IMR-90 (cell line): Measurements from ENCODE around the gene SEMA4B. TPM values are rescaled to one million over a fixed set of nuclear protein-coding genes. Genes with fewer than 3 reads are reported as not detected.

Source experiments
- ATAC-seq: fragments of 200-7000 bp; cut with Tn5 transposase; 2 replicates; pipeline ENCODE4 v1.9.1; 2020; ENCODE audit warnings: low read depth, mild to moderate bottlenecking, moderate library complexity
- BruUV-seq: library from RNA; stranded (reverse); fragments of 400-500 nt; replicated peaks from 2 replicates; lab custom pipeline; 2021; lab: Mats Ljungman, UMichigan
- CTCF ChIA-PET: fragments of 300-600 bp; formaldehyde crosslinking; extraction: SDS; loops from one replicate; lab custom pipeline; 2021; ENCODE audit warnings: antibody characterized with exemption; lab: Yijun Ruan, JAX
- POLR2A ChIA-PET: fragments of 300-600 bp; sonication (Branson Sonifier 250); formaldehyde crosslinking; loops from one replicate; lab custom pipeline; 2022; ENCODE audit warnings: antibody characterized with exemption; ENCODE audit not compliant: unreplicated experiment; lab: Charles Lee
- DNase-seq: peaks from one replicate; pipeline ENCODE4 v3.0.0; 2013
- H2AFZ ChIP-seq: replicated peaks from 2 replicates; pipeline ENCODE3; 2013; ENCODE audit warnings: low read length, mild to moderate bottlenecking; ENCODE audit not compliant: poor library complexity
- H2AK5ac ChIP-seq: 2 replicates; pipeline ENCODE4 v1.6.1; 2013; ENCODE audit warnings: low read depth, low read length, inconsistent platforms
- H2AK9ac ChIP-seq: replicated peaks from 2 replicates; pipeline ENCODE3; 2013; ENCODE audit warnings: mild to moderate bottlenecking, low read depth, low read length, moderate library complexity; ENCODE audit not compliant: poor library complexity
- H2BK120ac ChIP-seq: 2 replicates; pipeline ENCODE4 v1.6.1; 2013; ENCODE audit warnings: low read depth, low read length, inconsistent platforms
- H2BK15ac ChIP-seq: 3 replicates; pipeline ENCODE4 v1.6.1; 2013; ENCODE audit warnings: low read depth, low read length, inconsistent platforms
- H2BK20ac ChIP-seq: 2 replicates; pipeline ENCODE4 v1.6.1; 2013; ENCODE audit warnings: low read depth, mild to moderate bottlenecking, inconsistent platforms, low read length, moderate library complexity
- H2BK5ac ChIP-seq: 2 replicates; pipeline ENCODE4 v1.6.1; 2013; ENCODE audit warnings: mild to moderate bottlenecking, low read depth, low read length, inconsistent platforms; ENCODE audit not compliant: poor library complexity, severe bottlenecking
- H3K14ac ChIP-seq: replicated peaks from 2 replicates; pipeline ENCODE4 v1.6.1; 2013; ENCODE audit warnings: low read depth, low read length, inconsistent platforms
- H3K18ac ChIP-seq: 2 replicates; pipeline ENCODE4 v1.6.1; 2013; ENCODE audit warnings: low read depth, low read length, control low read depth
- H3K23ac ChIP-seq: 2 replicates; pipeline ENCODE4 v1.6.1; 2013; ENCODE audit warnings: low read depth, low read length, inconsistent platforms
- H3K27ac ChIP-seq: 2 replicates; pipeline ENCODE4 v1.5.1; 2013; ENCODE audit warnings: mild to moderate bottlenecking, control low read depth, low read length; ENCODE audit not compliant: insufficient read depth
- H3K27me3 ChIP-seq: 2 replicates; pipeline ENCODE4 v1.6.1; 2013; ENCODE audit warnings: low read length; ENCODE audit not compliant: control insufficient read depth, insufficient read depth
- H3K36me3 ChIP-seq: 2 replicates; pipeline ENCODE4 v1.6.1; 2013; ENCODE audit warnings: low read length, mixed read lengths; ENCODE audit not compliant: control insufficient read depth, insufficient read depth
- H3K4ac ChIP-seq: 2 replicates; pipeline ENCODE4 v1.6.1; 2013; ENCODE audit warnings: low read depth, low read length, inconsistent platforms
- H3K4me1 ChIP-seq: 2 replicates; pipeline ENCODE4 v1.6.1; 2013; ENCODE audit warnings: low read length, mixed read lengths; ENCODE audit not compliant: control insufficient read depth, insufficient read depth
- H3K4me2 ChIP-seq: 2 replicates; pipeline ENCODE4 v1.6.1; 2013; ENCODE audit warnings: low read depth, mild to moderate bottlenecking, control low read depth, low read length, moderate library complexity
- H3K4me3 ChIP-seq: 2 replicates; pipeline ENCODE4 v1.5.1; 2013; ENCODE audit warnings: low read depth, mild to moderate bottlenecking, control low read depth, low read length, moderate library complexity; ENCODE audit not compliant: insufficient read depth
- H3K56ac ChIP-seq: 2 replicates; pipeline ENCODE4 v1.6.1; 2013; ENCODE audit warnings: low read length, inconsistent platforms; ENCODE audit not compliant: insufficient read depth; ENCODE audit errors: extremely low read depth
- H3K79me1 ChIP-seq, 2 experiments: 2 replicates each; pipeline ENCODE4 v1.6.1; 2013; ENCODE audit warnings: low read length in 2 of 2, inconsistent platforms in 1 of 2, low read depth in 1 of 2
- H3K9ac ChIP-seq: 2 replicates; pipeline ENCODE4 v1.6.1; 2013; ENCODE audit warnings: low read depth, low read length, control low read depth
- H3K9me1 ChIP-seq: 2 replicates; pipeline ENCODE4 v1.6.1; 2013; ENCODE audit warnings: low read length, inconsistent platforms; ENCODE audit not compliant: insufficient read depth
- H3K9me3 ChIP-seq: 2 replicates; pipeline ENCODE4 v1.6.1; 2013; ENCODE audit warnings: low read length; ENCODE audit not compliant: control insufficient read depth, insufficient read depth
- H4K20me1 ChIP-seq: 2 replicates; pipeline ENCODE4 v1.6.1; 2013; ENCODE audit warnings: low read length, inconsistent platforms; ENCODE audit not compliant: insufficient read depth
- H4K5ac ChIP-seq: 2 replicates; pipeline ENCODE4 v1.6.1; 2013; ENCODE audit warnings: mild to moderate bottlenecking, low read depth, low read length, control low read depth
- H4K8ac ChIP-seq, 2 experiments: 2 replicates each; pipeline ENCODE4 v1.6.1; 2013; ENCODE audit warnings: low read depth in 2 of 2, low read length in 2 of 2, control low read depth in 1 of 2, inconsistent platforms in 1 of 2
- H4K91ac ChIP-seq: 2 replicates; pipeline ENCODE4 v1.6.1; 2013; ENCODE audit warnings: low read depth, low read length, inconsistent platforms; ENCODE audit not compliant: insufficient read depth
- BHLHE40 ChIP-seq: fragments of 150-350 bp; IDR thresholded peaks from 2 replicates; pipeline ENCODE4 v1.6.1; 2016; ENCODE audit warnings: mild to moderate bottlenecking, low read depth, low read length
- CHD1 ChIP-seq: IDR thresholded peaks from 2 replicates; pipeline ENCODE4 v1.6.1; 2012; ENCODE audit warnings: low read depth, low read length, improper control_type of control experiment
- FOS ChIP-seq: fragments of 150-350 bp; IDR thresholded peaks from 2 replicates; pipeline ENCODE4 v1.6.1; 2016; ENCODE audit warnings: low read depth, low read length
- MAFK ChIP-seq: IDR thresholded peaks from 2 replicates; pipeline ENCODE4 v1.6.1; 2012; ENCODE audit warnings: low read depth, low read length, improper control_type of control experiment
- MAZ ChIP-seq: IDR thresholded peaks from 2 replicates; pipeline ENCODE4 v1.6.1; 2012; ENCODE audit warnings: low read depth, mild to moderate bottlenecking, low read length, improper control_type of control experiment, moderate library complexity, borderline replicate concordance
- MXI1 ChIP-seq: IDR thresholded peaks from 2 replicates; pipeline ENCODE4 v1.6.1; 2012; ENCODE audit warnings: low read depth, mild to moderate bottlenecking, low read length, moderate library complexity, borderline replicate concordance
- SMC3 ChIP-seq: fragments of 150-350 bp; IDR thresholded peaks from 2 replicates; pipeline ENCODE4 v1.6.1; 2016; ENCODE audit warnings: low read depth, mild to moderate bottlenecking, antibody characterized with exemption, low read length, moderate library complexity
- WGBS, 2 experiments: methylation state at CpG; one replicate each; pipeline versions ENCODE4 v1.1.5 to v1.1.7; 2013; ENCODE audit warnings: missing lambda C conversion rate in 2 of 2; ENCODE audit not compliant: insufficient read length in 1 of 2; ENCODE audit errors: extremely low coverage in 2 of 2; 5-methylcytosine and 5-hydroxymethylcytosine counted together
- dilution Hi-C: fragments of 300-500 bp; cut with HindIII; formaldehyde crosslinking; loops from one replicate; pipeline ENCODE4 v1.14.3; 2018; ENCODE audit warnings: low sequenced_read_pairs; ENCODE audit not compliant: unreplicated experiment
- in situ Hi-C: fragments of 300-500 bp; cut with MboI; formaldehyde crosslinking; loops from 3 replicates; pipeline ENCODE4 v1.14.3; 2019; ENCODE audit warnings: low sequenced_read_pairs, inconsistent platforms, mixed read lengths
- intact Hi-C: fragments of 100-400 bp; cut with micrococcal nuclease; formaldehyde crosslinking; loops from 2 replicates; pipeline ENCODE4 v1.10.0; 2022
- polyA plus RNA-seq, 3 experiments: library from polyadenylated mRNA; depleted of rRNA; stranded (reverse); fragments of >200 nt; gene quantifications; 2 replicates each; pipeline ENCODE4 v1.2.3, GENCODE V29; 2012; ENCODE audit warnings: low replicate concordance in 1 of 3
- total RNA-seq: library from RNA; depleted of rRNA; stranded (reverse); fragments of >200 nt; gene quantifications from 2 replicates; pipeline ENCODE4 v1.2.3, GENCODE V29; 2012
- TF ChIP-seq, protein P1 (sequence below): conservative IDR thresholded peaks from 2 replicates; pipeline ENCODE4 v1.5.1; 2012; ENCODE audit warnings: mild to moderate bottlenecking, low read depth, low read length, improper control_type of control experiment
- TF ChIP-seq, protein P2 (sequence below): fragments of 150-350 bp; IDR thresholded peaks from 2 replicates; pipeline ENCODE4 v1.6.1; 2016; ENCODE audit warnings: low read depth, mild to moderate bottlenecking, low read length, moderate library complexity, borderline replicate concordance

The SEMA4B gene
- total and polyA plus RNA-seq, 2 of the 4 experiments (the other 2 are of a cell fraction) = 5.0 to 22.5 TPM

DNA sequence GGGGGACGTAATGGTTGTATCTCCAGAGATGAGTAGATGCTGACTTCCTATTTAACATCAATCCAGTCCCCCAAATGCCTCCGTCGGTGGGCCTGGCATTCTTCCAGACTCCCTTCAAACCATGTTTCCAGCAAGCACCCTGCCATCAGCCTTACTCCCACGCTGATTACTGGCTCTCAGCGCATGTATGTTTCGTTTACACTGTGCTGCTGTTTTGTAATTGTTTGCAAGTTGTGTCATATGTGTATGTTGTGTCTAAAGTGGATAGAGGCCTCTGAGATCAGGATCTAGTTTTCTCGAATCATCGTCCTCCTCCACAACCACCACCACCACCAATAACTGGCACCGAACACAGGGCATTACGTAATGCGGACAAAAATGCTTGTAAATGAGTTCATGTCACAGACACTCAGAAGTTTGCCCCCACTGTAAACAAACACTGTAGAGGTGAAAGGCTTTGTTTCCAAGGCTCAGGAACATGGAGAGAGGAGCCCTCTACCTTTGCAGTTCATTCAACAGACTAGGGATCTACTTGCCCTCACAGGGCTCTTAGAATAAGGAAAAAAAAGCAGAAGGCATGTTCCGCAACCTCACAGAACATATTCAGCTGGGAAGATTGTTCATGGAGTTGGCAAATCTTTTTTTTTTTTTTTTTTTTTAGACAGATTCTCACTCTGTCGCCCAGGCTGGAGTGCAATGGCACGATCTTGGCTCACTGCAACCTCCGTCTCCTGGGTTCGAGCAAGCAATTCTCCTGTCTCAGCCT, 46.1 kb upstream of the SEMA4B start (continued):
- TF ChIP-seq, protein P1, sequence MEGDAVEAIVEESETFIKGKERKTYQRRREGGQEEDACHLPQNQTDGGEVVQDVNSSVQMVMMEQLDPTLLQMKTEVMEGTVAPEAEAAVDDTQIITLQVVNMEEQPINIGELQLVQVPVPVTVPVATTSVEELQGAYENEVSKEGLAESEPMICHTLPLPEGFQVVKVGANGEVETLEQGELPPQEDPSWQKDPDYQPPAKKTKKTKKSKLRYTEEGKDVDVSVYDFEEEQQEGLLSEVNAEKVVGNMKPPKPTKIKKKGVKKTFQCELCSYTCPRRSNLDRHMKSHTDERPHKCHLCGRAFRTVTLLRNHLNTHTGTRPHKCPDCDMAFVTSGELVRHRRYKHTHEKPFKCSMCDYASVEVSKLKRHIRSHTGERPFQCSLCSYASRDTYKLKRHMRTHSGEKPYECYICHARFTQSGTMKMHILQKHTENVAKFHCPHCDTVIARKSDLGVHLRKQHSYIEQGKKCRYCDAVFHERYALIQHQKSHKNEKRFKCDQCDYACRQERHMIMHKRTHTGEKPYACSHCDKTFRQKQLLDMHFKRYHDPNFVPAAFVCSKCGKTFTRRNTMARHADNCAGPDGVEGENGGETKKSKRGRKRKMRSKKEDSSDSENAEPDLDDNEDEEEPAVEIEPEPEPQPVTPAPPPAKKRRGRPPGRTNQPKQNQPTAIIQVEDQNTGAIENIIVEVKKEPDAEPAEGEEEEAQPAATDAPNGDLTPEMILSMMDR = no peak

DNA sequence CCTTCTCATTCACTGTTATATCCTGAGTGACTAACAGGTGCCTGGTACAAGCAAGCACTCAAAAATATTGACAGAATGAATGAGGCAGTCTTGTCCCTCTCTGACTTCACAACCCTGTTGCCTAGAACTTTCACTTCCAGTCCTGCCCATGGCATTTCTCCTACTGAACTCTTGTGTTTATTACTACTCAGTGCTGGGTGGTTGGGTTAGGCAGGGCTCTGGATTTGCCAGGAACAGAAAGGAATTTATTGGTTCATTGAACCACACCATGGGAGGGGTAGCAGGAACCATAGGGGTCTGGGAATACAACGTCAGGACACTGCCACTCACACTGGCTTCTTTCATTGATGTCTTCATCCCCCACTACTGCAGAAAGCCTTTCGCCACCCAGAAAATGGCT, 41.9 kb upstream of the SEMA4B start:
- peak overlapping the region; percentile 38; the same call in 1 of the 2 replicates for H2BK20ac ChIP-seq
- H3K4me1 ChIP-seq = peaks cover 11% of the 10 kb centered on the region
- H3K9me3 ChIP-seq = no peaks in the 10 kb centered on the region
- DNase-seq = no peak
- H3K56ac ChIP-seq = no peak overlapping the region
- H2BK5ac ChIP-seq = no peak overlapping the region
- intact Hi-C loops (no loop called here), in situ Hi-C loops (no loop called here), dilution Hi-C loops (no loop called here)
- BruUV-seq = no TSS peak
- CTCF ChIA-PET = no interaction called here
- peaks cover 12% of the 10 kb centered on the region for H3K9me1 ChIP-seq
- no peak overlapping the region; the same call in 1 of the 2 replicates for H4K91ac ChIP-seq
- H3K23ac ChIP-seq = no peak overlapping the region
- no peak overlapping the region for H3K4ac ChIP-seq
- H2AK9ac ChIP-seq = no peak overlapping the region
- POLR2A ChIA-PET = no interaction called here
- H2BK120ac ChIP-seq = no peak overlapping the region; the same call in 1 of the 2 replicates
- TF ChIP-seq MXI1 (no peak), BHLHE40 (no peak), MAFK (no peak), SMC3 (no peak), MAZ (no peak), FOS (no peak), CHD1 (no peak)
- TF ChIP-seq, protein P2, sequence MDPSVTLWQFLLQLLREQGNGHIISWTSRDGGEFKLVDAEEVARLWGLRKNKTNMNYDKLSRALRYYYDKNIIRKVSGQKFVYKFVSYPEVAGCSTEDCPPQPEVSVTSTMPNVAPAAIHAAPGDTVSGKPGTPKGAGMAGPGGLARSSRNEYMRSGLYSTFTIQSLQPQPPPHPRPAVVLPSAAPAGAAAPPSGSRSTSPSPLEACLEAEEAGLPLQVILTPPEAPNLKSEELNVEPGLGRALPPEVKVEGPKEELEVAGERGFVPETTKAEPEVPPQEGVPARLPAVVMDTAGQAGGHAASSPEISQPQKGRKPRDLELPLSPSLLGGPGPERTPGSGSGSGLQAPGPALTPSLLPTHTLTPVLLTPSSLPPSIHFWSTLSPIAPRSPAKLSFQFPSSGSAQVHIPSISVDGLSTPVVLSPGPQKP = no peak
- no peaks in the 10 kb centered on the region for H3K36me3 ChIP-seq
- H3K79me1 ChIP-seq = no peaks in the 10 kb centered on the region
- H2AFZ ChIP-seq = no peak overlapping the region
- 100% methylated on average over 1 of the region's 2 CpGs; no CpG with 5 or more reads in 1 of the 2 experiments for WGBS, 2 experiments
- no peaks in the 10 kb centered on the region for H3K27me3 ChIP-seq
- H3K27ac ChIP-seq = no peak overlapping the region
- no peak overlapping the region for H3K4me3 ChIP-seq
- H4K5ac ChIP-seq = no peak overlapping the region
- H3K18ac ChIP-seq = no peak overlapping the region
- H2AK5ac ChIP-seq = peak overlapping the region; percentile 52; the same call in 1 of the 2 replicates
- no peak overlapping the region for H3K14ac ChIP-seq
- no peak overlapping the region for H3K9ac ChIP-seq
- H3K4me2 ChIP-seq = no peak overlapping the region
- no peak for ATAC-seq
- no peaks in the 10 kb centered on the region for H4K20me1 ChIP-seq
- peak overlapping the region; percentile 3; the same call in 1 of the 3 replicates for H2BK15ac ChIP-seq
- H4K8ac ChIP-seq = no peak overlapping the region
